Fibroblast of pulmonary artery (primary cell): ENCODE results near the gene NRSN2.

Source experiments
- DNase-seq: peaks from one replicate; pipeline ENCODE4 v3.0.0-alpha.2; 2010; ENCODE audit warnings: low read depth
- H3K4me3 ChIP-seq: replicated peaks from 2 replicates; pipeline ENCODE4 v1.5.1; 2011; ENCODE audit warnings: low read depth, mild to moderate bottlenecking, control low read depth, low read length, moderate library complexity
- CTCF ChIP-seq: IDR thresholded peaks from 2 replicates; pipeline ENCODE4 v1.5.1; 2011; ENCODE audit warnings: mild to moderate bottlenecking, control low read depth, low read length, inconsistent platforms; ENCODE audit errors: missing control alignments

Gene NRSN2

GRCh38 chr20:346640-347316, at the start of gene NRSN2:
Gene NRSN2, plus strand, starts transcription at chr20:347111. Its CDS starts 2,533 bp downstream, at chr20:349644.
- no peak for TF ChIP-seq CTCF
- peak within 1 kb of the TSS; percentile 80 for H3K4me3 ChIP-seq
- DNase-seq: peak; percentile 66

- DNase-seq: peak; percentile 72
- no peak for TF ChIP-seq CTCF
- peak overlapping the region; percentile 77 for H3K4me3 ChIP-seq
Observed at GRCh38 chr20:297925-298775, 48.8 kb upstream of the NRSN2 start.

- no peak for TF ChIP-seq CTCF
- H3K4me3 ChIP-seq: peak overlapping the region; percentile 77
- no peak for DNase-seq
Observed at GRCh38 chr20:298776-299391, 48.0 kb upstream of the NRSN2 start.

GRCh38 chr20:300345-300990, 46.4 kb upstream of the NRSN2 start:
- H3K4me3 ChIP-seq: peak overlapping the region; percentile 77
- DNase-seq: no peak
- TF ChIP-seq CTCF: no peak

GRCh38 chr20:301886-302848, 44.7 kb upstream of the NRSN2 start:
- TF ChIP-seq CTCF: no peak
- no peak for DNase-seq
- H3K4me3 ChIP-seq: no peak overlapping the region

- no peak for DNase-seq
- TF ChIP-seq CTCF: no peak
- no peak overlapping the region for H3K4me3 ChIP-seq
Observed at GRCh38 chr20:305745-306144, 41.2 kb upstream of the NRSN2 start.
